Neural cell (in vitro differentiated cells): ENCODE results near the gene KRT76. TPM values are rescaled to one million over a fixed set of nuclear protein-coding genes. Genes with fewer than 3 reads are reported as not detected.

Source experiments
- H2AFZ ChIP-seq: fragments of 200-600, 300-800 bp; sonication (generic), shearing (Covaris generic); 2 replicates; pipeline ENCODE4 v1.6.0; 2014; ENCODE audit warnings: low read depth, mild to moderate bottlenecking, antibody characterized with exemption, low read length, moderate library complexity
- H3F3A ChIP-seq: fragments of 200-600 bp; shearing (Covaris generic); 2 replicates; pipeline ENCODE4 v1.6.1; 2016; ENCODE audit warnings: mild to moderate bottlenecking, moderate library complexity, mixed read lengths, antibody characterized with exemption, low read length; ENCODE audit not compliant: insufficient read depth, poor library complexity, severe bottlenecking
- H3K27ac ChIP-seq: fragments of 200-600, 300-800 bp; sonication (generic), shearing (Covaris generic); 2 replicates; pipeline ENCODE4 v1.5.1; 2014; ENCODE audit warnings: mild to moderate bottlenecking, low read length, moderate library complexity
- H3K27me3 ChIP-seq: fragments of 300-800, 200-600 bp; sonication (generic), shearing (Covaris generic); 2 replicates; pipeline ENCODE4 v1.6.0; 2014; ENCODE audit warnings: mild to moderate bottlenecking, low read depth, low read length, moderate library complexity; ENCODE audit not compliant: insufficient read depth
- H3K36me3 ChIP-seq: fragments of 300-800, 200-600 bp; sonication (generic), shearing (Covaris generic); 2 replicates; pipeline ENCODE4 v1.5.1; 2014; ENCODE audit warnings: mild to moderate bottlenecking, antibody characterized with exemption, low read length, moderate library complexity; ENCODE audit not compliant: insufficient read depth
- H3K4me2 ChIP-seq: fragments of 300-800, 200-600 bp; sonication (generic), shearing (Covaris generic); 2 replicates; pipeline ENCODE4 v1.6.0; 2014; ENCODE audit warnings: mild to moderate bottlenecking, low read length
- H3K4me3 ChIP-seq: fragments of 300-800, 200-600 bp; sonication (generic), shearing (Covaris generic); 2 replicates; pipeline ENCODE4 v1.5.1; 2014; ENCODE audit warnings: mild to moderate bottlenecking, low read length, moderate library complexity
- H3K79me2 ChIP-seq: fragments of 200-600 bp; shearing (Covaris generic); replicated peaks from 2 replicates; pipeline ENCODE4 v1.6.0; 2014; ENCODE audit warnings: mild to moderate bottlenecking, low read length, moderate library complexity; ENCODE audit not compliant: insufficient read depth
- H3K9ac ChIP-seq: fragments of 300-800, 200-600 bp; sonication (generic), shearing (Covaris generic); 2 replicates; pipeline ENCODE4 v1.6.1; 2016; ENCODE audit warnings: mild to moderate bottlenecking, low read length, mixed read lengths
- H3K9me2 ChIP-seq: fragments of 200-600 bp; shearing (Covaris generic); 2 replicates; pipeline ENCODE4 v1.6.1; 2016; ENCODE audit warnings: mild to moderate bottlenecking, low read length, mixed read lengths; ENCODE audit not compliant: insufficient read depth
- H3K9me3 ChIP-seq: fragments of 200-600, 300-800 bp; sonication (generic), shearing (Covaris generic); 2 replicates; pipeline ENCODE4 v1.6.1; 2016; ENCODE audit warnings: mild to moderate bottlenecking, mixed run types, low read length, moderate library complexity, mixed read lengths
- H4K20me1 ChIP-seq: fragments of 200-600 bp; shearing (Covaris generic); 2 replicates; pipeline ENCODE4 v1.6.1; 2016; ENCODE audit warnings: mild to moderate bottlenecking, mixed run types; ENCODE audit not compliant: insufficient read depth
- CTCF ChIP-seq: fragments of 450-650 bp; IDR thresholded peaks from 2 replicates; pipeline ENCODE4 v1.5.1; 2014; ENCODE audit warnings: antibody characterized with exemption, mild to moderate bottlenecking, moderate library complexity; ENCODE audit not compliant: poor library complexity, severe bottlenecking
- EP300 ChIP-seq: fragments of 450-650 bp; conservative IDR thresholded peaks from 2 replicates; pipeline ENCODE4 v1.6.1; 2014; ENCODE audit warnings: antibody characterized with exemption, mild to moderate bottlenecking, moderate library complexity; ENCODE audit not compliant: poor library complexity, severe bottlenecking
- EZH2 ChIP-seq: fragments of 200-600, 300-800 bp; shearing (Covaris generic), sonication (generic); IDR thresholded peaks from 2 replicates; pipeline ENCODE4 v1.6.1; 2014; ENCODE audit warnings: antibody characterized with exemption, low read length, borderline replicate concordance, mild to moderate bottlenecking; ENCODE audit not compliant: insufficient read depth, poor library complexity, severe bottlenecking
- MXI1 ChIP-seq: fragments of 450-650 bp; conservative IDR thresholded peaks from 2 replicates; pipeline ENCODE4 v1.6.1; 2014; ENCODE audit warnings: antibody characterized with exemption, mild to moderate bottlenecking; ENCODE audit not compliant: poor library complexity, severe bottlenecking
- POLR2AphosphoS5 ChIP-seq: IDR thresholded peaks from 2 replicates; pipeline ENCODE4 v1.6.1; 2012
- RAD21 ChIP-seq: fragments of 450-650 bp; conservative IDR thresholded peaks from 2 replicates; pipeline ENCODE4 v1.6.1; 2014; ENCODE audit warnings: antibody characterized with exemption, mild to moderate bottlenecking, moderate library complexity
- REST ChIP-seq: IDR thresholded peaks from 2 replicates; pipeline ENCODE4 v1.6.1; 2012; ENCODE audit warnings: borderline replicate concordance
- SMC3 ChIP-seq: fragments of 450-650 bp; conservative IDR thresholded peaks from 2 replicates; pipeline ENCODE4 v1.6.1; 2014; ENCODE audit warnings: antibody characterized with exemption, mild to moderate bottlenecking, moderate library complexity; ENCODE audit not compliant: poor library complexity
- TAF1 ChIP-seq: IDR thresholded peaks from 2 replicates; pipeline ENCODE4 v1.6.1; 2012; ENCODE audit warnings: low read depth
- polyA minus RNA-seq: library from RNA; depleted of rRNA, polyadenylated mRNA; stranded (reverse); fragments of >200 nt; gene quantifications from 2 replicates; pipeline ENCODE4 v1.2.3, GENCODE V29; 2014
- polyA plus RNA-seq: library from polyadenylated mRNA; depleted of rRNA; stranded (reverse); fragments of >200 nt; gene quantifications from 2 replicates; pipeline ENCODE4 v1.2.3, GENCODE V29; 2014

Gene KRT76
- polyA plus RNA-seq (not detected in 2 replicates), polyA minus RNA-seq (not detected in 2 replicates)

GRCh38 chr12:52776913-52777395 lies at the start of gene KRT76:
Gene KRT76, minus strand, starts transcription at chr12:52777345. Its CDS starts 54 bp downstream, at chr12:52777291.
- Histone ChIP-seq H3K9ac (no peak within 1 kb of the TSS), H3F3A (no peaks in the 10 kb centered on the region), H4K20me1 (no peaks in the 10 kb centered on the region)

GRCh38 chr12:52825961-52826360 lies 48.8 kb upstream of the KRT76 start:
- no peak overlapping the region for H3K4me3 ChIP-seq
- no peaks in the 10 kb centered on the region for H3K9me2 ChIP-seq
- H3K27ac ChIP-seq, result no peak overlapping the region
- H3K79me2 ChIP-seq, result no peaks in the 10 kb centered on the region
- no peak overlapping the region for H2AFZ ChIP-seq
- H4K20me1 ChIP-seq, result no peaks in the 10 kb centered on the region
- H3K4me2 ChIP-seq, result no peak overlapping the region
- no peaks in the 10 kb centered on the region for H3K27me3 ChIP-seq
- no peak overlapping the region for H3K9ac ChIP-seq
- no peaks in the 10 kb centered on the region for H3K36me3 ChIP-seq
- H3K9me3 ChIP-seq, result no peaks in the 10 kb centered on the region
- no peaks in the 10 kb centered on the region for H3F3A ChIP-seq
- no peak for TF ChIP-seq RAD21
- TF ChIP-seq EZH2, result no peak
- TF ChIP-seq TAF1, result no peak
- TF ChIP-seq CTCF, result no peak
- TF ChIP-seq MXI1, result no peak
- no peak for TF ChIP-seq SMC3
- TF ChIP-seq POLR2AphosphoS5, result no peak

More at GRCh38 chr12:52776913-52777395, at the start of gene KRT76:
- Histone ChIP-seq H3K27ac (no peak within 1 kb of the TSS), H3K9me2 (no peaks in the 10 kb centered on the region), H2AFZ (no peak within 1 kb of the TSS), H3K79me2 (no peaks in the 10 kb centered on the region), H3K36me3 (no peaks in the 10 kb centered on the region), H3K4me3 (no peak within 1 kb of the TSS), H3K9me3 (no peaks in the 10 kb centered on the region), H3K4me2 (no peak within 1 kb of the TSS), H3K27me3 (no peaks in the 10 kb centered on the region)
- TF ChIP-seq CTCF (no peak), MXI1 (no peak), RAD21 (no peak), TAF1 (no peak), POLR2AphosphoS5 (no peak), REST (no peak), SMC3 (no peak), EZH2 (no peak), EP300 (no peak)
